Measurements from ENCODE around the gene PSMC1.

DNA sequence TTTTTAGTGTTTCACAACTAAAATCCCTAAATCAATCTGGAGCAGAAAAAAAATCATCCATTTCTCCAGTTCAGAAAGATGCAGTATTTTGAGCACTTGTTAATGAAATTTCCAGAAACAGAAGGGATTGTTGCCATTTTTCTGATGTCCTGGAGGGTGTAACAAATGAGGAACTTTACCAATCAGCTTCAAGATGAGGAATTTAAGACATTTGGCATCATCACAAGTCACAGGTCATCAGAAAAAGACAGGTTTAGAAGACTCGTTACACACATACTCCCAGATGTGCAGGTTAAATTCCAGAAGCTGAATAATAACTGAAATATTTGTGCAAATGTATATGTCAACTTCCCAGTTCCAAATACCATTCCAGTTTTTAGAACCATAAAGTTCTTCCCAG lies 482 bp upstream of the PSMC1 start:
- TF ChIP-seq L3MBTL2 (conservative IDR thresholded peaks at IDR 0.05), result no peak
- TF ChIP-seq SUZ12 (IDR thresholded peaks at IDR 0.05), result no peak
- no peak for TF ChIP-seq SP1 (IDR thresholded peaks at IDR 0.05)
